ENCODE results near the gene TRIM52. TPM values are rescaled to one million over a fixed set of nuclear protein-coding genes. Genes with fewer than 3 reads are reported as not detected.
A peak's percentile ranks its signal among the peaks of the same experiment; 100 is the strongest.

TRIM52 gene
- total and polyA plus RNA-seq, 9 of the 15 experiments (the other 6 are each of a cell fraction or from before 2014, with no cell fraction given), result 3.3 to 21.9 (median 13.5) TPM

DNA sequence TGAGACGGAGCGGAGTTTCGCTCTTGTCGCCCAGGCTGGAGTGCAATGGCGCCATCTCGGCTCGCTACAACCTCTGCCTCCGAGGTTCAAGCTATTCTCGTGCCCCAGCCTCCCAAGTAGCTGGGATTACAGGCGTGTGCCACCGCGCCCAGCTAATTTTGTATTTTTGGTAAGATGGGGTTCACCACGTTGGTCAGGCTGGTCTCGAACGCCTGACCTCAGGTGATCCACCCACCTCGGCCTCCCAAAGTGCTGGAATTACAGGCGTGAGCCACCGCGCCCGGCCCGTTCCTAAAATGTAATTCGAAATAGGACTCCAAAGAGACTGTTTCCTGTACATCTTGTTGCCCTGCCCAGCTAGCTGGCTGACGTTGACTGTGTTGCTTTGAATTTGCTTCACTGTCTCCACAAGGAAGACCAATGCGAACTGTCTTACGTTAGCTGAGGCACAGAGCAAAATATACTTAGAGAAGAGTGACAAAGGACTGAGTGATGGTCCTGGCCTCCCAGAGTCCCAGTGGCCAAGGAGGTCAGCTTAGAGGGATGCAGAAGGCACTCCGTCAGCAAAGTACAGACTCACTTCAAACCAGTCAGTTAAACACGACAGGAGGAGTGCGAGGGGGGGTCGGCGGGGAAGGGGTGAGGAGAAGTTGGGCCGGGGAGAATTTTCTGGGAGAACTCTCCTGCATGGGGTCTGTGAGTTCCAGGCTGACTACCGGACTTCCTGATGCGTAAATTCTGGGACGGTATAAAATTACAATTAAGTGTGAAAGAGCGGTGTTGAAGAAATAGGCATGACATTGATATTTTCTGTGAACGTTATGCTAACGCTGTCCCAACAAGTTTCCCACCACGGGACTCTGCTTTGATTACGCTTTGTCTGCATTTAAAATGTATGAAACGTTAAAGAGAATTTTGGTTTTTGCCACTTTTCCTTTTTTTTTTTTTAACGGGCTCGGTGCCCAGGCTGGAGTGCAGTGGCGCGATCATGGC lies 44.6 kb downstream of the TRIM52 start (continued):
- TF ChIP-seq ZBTB40 (IDR thresholded peaks at IDR 0.05) (peak; percentile 71), ZBTB40 (CRISPR knock-in tag; IDR thresholded peaks at IDR 0.05) (no peak), ZNF785 (CRISPR knock-in tag; IDR thresholded peaks at IDR 0.05) (no peak), CC2D1A (IDR thresholded peaks at IDR 0.05) (peak; percentile 72; the same call in 1 of the 2 replicates), ZNF121 (CRISPR knock-in tag; conservative IDR thresholded peaks at IDR 0.05) (no peak), POLR2AphosphoS5 (IDR thresholded peaks at IDR 0.05; ENCODE audit: control insufficient read depth, insufficient read depth, low read depth, low read length) (no peak), ZNF778 (CRISPR knock-in tag; IDR thresholded peaks at IDR 0.05) (no peak), ZNF79 (CRISPR knock-in tag; IDR thresholded peaks at IDR 0.05; ENCODE audit: low read depth) (no peak), MCM2 (IDR thresholded peaks at IDR 0.05; ENCODE audit: low read depth) (no peak), HLTF (IDR thresholded peaks at IDR 0.05) (peak; percentile 92), TARDBP (IDR thresholded peaks at IDR 0.05) (peak; percentile 51; the same call in 1 of the 2 replicates), RFX1 (IDR thresholded peaks at IDR 0.05) (no peak), ILK (tag; IDR thresholded peaks at IDR 0.05; ENCODE audit: borderline replicate concordance, low read depth) (no peak), L3MBTL2 (IDR thresholded peaks at IDR 0.05) (peak; percentile 46; the same call in 1 of the 2 replicates)
- TF ChIP-seq, protein P1, sequence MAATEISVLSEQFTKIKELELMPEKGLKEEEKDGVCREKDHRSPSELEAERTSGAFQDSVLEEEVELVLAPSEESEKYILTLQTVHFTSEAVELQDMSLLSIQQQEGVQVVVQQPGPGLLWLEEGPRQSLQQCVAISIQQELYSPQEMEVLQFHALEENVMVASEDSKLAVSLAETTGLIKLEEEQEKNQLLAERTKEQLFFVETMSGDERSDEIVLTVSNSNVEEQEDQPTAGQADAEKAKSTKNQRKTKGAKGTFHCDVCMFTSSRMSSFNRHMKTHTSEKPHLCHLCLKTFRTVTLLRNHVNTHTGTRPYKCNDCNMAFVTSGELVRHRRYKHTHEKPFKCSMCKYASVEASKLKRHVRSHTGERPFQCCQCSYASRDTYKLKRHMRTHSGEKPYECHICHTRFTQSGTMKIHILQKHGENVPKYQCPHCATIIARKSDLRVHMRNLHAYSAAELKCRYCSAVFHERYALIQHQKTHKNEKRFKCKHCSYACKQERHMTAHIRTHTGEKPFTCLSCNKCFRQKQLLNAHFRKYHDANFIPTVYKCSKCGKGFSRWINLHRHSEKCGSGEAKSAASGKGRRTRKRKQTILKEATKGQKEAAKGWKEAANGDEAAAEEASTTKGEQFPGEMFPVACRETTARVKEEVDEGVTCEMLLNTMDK (IDR thresholded peaks at IDR 0.05; ENCODE audit: borderline replicate concordance, insufficient read depth, low read depth, low read length, poor library complexity, severe bottlenecking), result no peak
